ENCODE results near the gene OR4X1.

OR4X1 gene

GRCh38 chr11:48261600-48261999 lies 2.1 kb upstream of the OR4X1 start:
- Histone ChIP-seq H3K27ac (ENCODE audit: low read length) (no peak overlapping the region), H3K27me3 (ENCODE audit: insufficient read depth, low read length, poor library complexity) (no peaks in the 10 kb centered on the region), H4K20me1 (ENCODE audit: insufficient read depth, low read length) (no peaks in the 10 kb centered on the region), H3K4me2 (ENCODE audit: insufficient read depth, low read length) (no peak overlapping the region), H3K4me3 (ENCODE audit: low read depth in 1 of 2, low read length in 2 of 2) (no peak overlapping the region), H3K9ac (ENCODE audit: low read depth, low read length) (no peak overlapping the region), H3K36me3 (ENCODE audit: insufficient read depth, low read length) (no peaks in the 10 kb centered on the region), H2AFZ (ENCODE audit: low read depth, low read length) (no peak overlapping the region), H3K4me1 (ENCODE audit: insufficient read depth, low read length) (no peaks in the 10 kb centered on the region), H3K9me3 (ENCODE audit: insufficient read depth, low read length, severe bottlenecking) (no peaks in the 10 kb centered on the region), H3K79me2 (ENCODE audit: insufficient read depth, low read length) (no peaks in the 10 kb centered on the region)
- no peak for DNase-seq
- TF ChIP-seq CTCF (IDR thresholded peaks at IDR 0.05; ENCODE audit: borderline replicate concordance, extremely low read depth, low read length, poor library complexity, severe bottlenecking), result no peak
- TF ChIP-seq EZH2 (IDR thresholded peaks at IDR 0.05; ENCODE audit: borderline replicate concordance, low read depth, low read length, severe bottlenecking), result no peak
- no peak for ATAC-seq (ENCODE audit: insufficient read depth, low read depth)

GRCh38 chr11:48270621-48271020 lies 7.0 kb downstream of the OR4X1 start:
- Histone ChIP-seq H3K9ac (ENCODE audit: low read depth, low read length) (no peak overlapping the region), H2AFZ (ENCODE audit: low read depth, low read length) (no peak overlapping the region), H3K27me3 (ENCODE audit: insufficient read depth, low read length, poor library complexity) (no peaks in the 10 kb centered on the region), H3K4me3 (ENCODE audit: low read depth in 1 of 2, low read length in 2 of 2) (no peak overlapping the region), H3K4me2 (ENCODE audit: insufficient read depth, low read length) (no peak overlapping the region), H3K27ac (ENCODE audit: low read length) (no peak overlapping the region), H3K9me3 (ENCODE audit: insufficient read depth, low read length, severe bottlenecking) (no peaks in the 10 kb centered on the region), H3K36me3 (ENCODE audit: insufficient read depth, low read length) (no peaks in the 10 kb centered on the region), H3K4me1 (ENCODE audit: insufficient read depth, low read length) (no peaks in the 10 kb centered on the region), H4K20me1 (ENCODE audit: insufficient read depth, low read length) (no peaks in the 10 kb centered on the region), H3K79me2 (ENCODE audit: insufficient read depth, low read length) (no peaks in the 10 kb centered on the region)
- DNase-seq (no peak), ATAC-seq (ENCODE audit: insufficient read depth, low read depth) (no peak)
- no peak for TF ChIP-seq CTCF (IDR thresholded peaks at IDR 0.05; ENCODE audit: borderline replicate concordance, extremely low read depth, low read length, poor library complexity, severe bottlenecking)
- no peak for TF ChIP-seq EZH2 (IDR thresholded peaks at IDR 0.05; ENCODE audit: borderline replicate concordance, low read depth, low read length, severe bottlenecking)

GRCh38 chr11:48272606-48273005 lies 8.9 kb downstream of the OR4X1 start:
- Histone ChIP-seq H3K27me3 (ENCODE audit: insufficient read depth, low read length, poor library complexity) (no peaks in the 10 kb centered on the region), H3K4me2 (ENCODE audit: insufficient read depth, low read length) (no peak overlapping the region), H3K79me2 (ENCODE audit: insufficient read depth, low read length) (no peaks in the 10 kb centered on the region), H3K27ac (ENCODE audit: low read length) (no peak overlapping the region), H3K4me3 (ENCODE audit: low read depth in 1 of 2, low read length in 2 of 2) (no peak overlapping the region), H3K4me1 (ENCODE audit: insufficient read depth, low read length) (no peaks in the 10 kb centered on the region), H3K36me3 (ENCODE audit: insufficient read depth, low read length) (no peaks in the 10 kb centered on the region), H2AFZ (ENCODE audit: low read depth, low read length) (no peak overlapping the region), H4K20me1 (ENCODE audit: insufficient read depth, low read length) (no peaks in the 10 kb centered on the region), H3K9ac (ENCODE audit: low read depth, low read length) (no peak overlapping the region), H3K9me3 (ENCODE audit: insufficient read depth, low read length, severe bottlenecking) (no peaks in the 10 kb centered on the region)
- DNase-seq (no peak), ATAC-seq (ENCODE audit: insufficient read depth, low read depth) (no peak)
- TF ChIP-seq CTCF (IDR thresholded peaks at IDR 0.05; ENCODE audit: borderline replicate concordance, extremely low read depth, low read length, poor library complexity, severe bottlenecking) (no peak), EZH2 (IDR thresholded peaks at IDR 0.05; ENCODE audit: borderline replicate concordance, low read depth, low read length, severe bottlenecking) (no peak)

- Histone ChIP-seq H3K4me2 (ENCODE audit: insufficient read depth, low read length) (no peak within 1 kb of the TSS), H4K20me1 (ENCODE audit: insufficient read depth, low read length) (no peaks in the 10 kb centered on the region), H3K79me2 (ENCODE audit: insufficient read depth, low read length) (no peaks in the 10 kb centered on the region), H3K9me3 (ENCODE audit: insufficient read depth, low read length, severe bottlenecking) (no peaks in the 10 kb centered on the region), H2AFZ (ENCODE audit: low read depth, low read length) (no peak within 1 kb of the TSS), H3K27ac (ENCODE audit: low read length) (no peak within 1 kb of the TSS), H3K36me3 (ENCODE audit: insufficient read depth, low read length) (no peaks in the 10 kb centered on the region), H3K4me3 (ENCODE audit: low read depth in 1 of 2, low read length in 2 of 2) (no peak within 1 kb of the TSS), H3K4me1 (ENCODE audit: insufficient read depth, low read length) (no peaks in the 10 kb centered on the region), H3K9ac (ENCODE audit: low read depth, low read length) (no peak within 1 kb of the TSS), H3K27me3 (ENCODE audit: insufficient read depth, low read length, poor library complexity) (no peaks in the 10 kb centered on the region)
- no peak for DNase-seq
- no peak for ATAC-seq (ENCODE audit: insufficient read depth, low read depth)
- no peak for TF ChIP-seq CTCF (IDR thresholded peaks at IDR 0.05; ENCODE audit: borderline replicate concordance, extremely low read depth, low read length, poor library complexity, severe bottlenecking)
- no peak for TF ChIP-seq EZH2 (IDR thresholded peaks at IDR 0.05; ENCODE audit: borderline replicate concordance, low read depth, low read length, severe bottlenecking)
Observed at GRCh38 chr11:48305923-48306322, 42.3 kb downstream of the OR4X1 start, which contains the start of gene OR4S1. TSS of gene OR4S1 (plus strand) at chr11:48306223. CDS start at chr11:48306223, 0 bp downstream.

Measured in DND-41 (cell line).